ENCODE data around the gene ZBTB45.

GRCh38 chr19:58474291-58474996 lies 45.2 kb downstream of the ZBTB45 start:
- TF ChIP-seq REST (IDR thresholded peaks at IDR 0.05; ENCODE audit: low read depth) (no peak), CTCF (IDR thresholded peaks at IDR 0.05 in 2 of 3, conservative IDR thresholded peaks at IDR 0.05 in 1 of 3; ENCODE audit: borderline replicate concordance in 1 of 3, insufficient read depth in 1 of 3, low read depth in 2 of 3, low read length in 2 of 3) (no peak), POLR2A (IDR thresholded peaks at IDR 0.05; ENCODE audit: borderline replicate concordance, extremely low read depth, insufficient read depth, insufficient read length) (no peak), POLR2AphosphoS5 (IDR thresholded peaks at IDR 0.05; ENCODE audit: low read depth, low read length) (no peak)
